VCaP (cell line): Measurements from ENCODE around the gene VWA8.

Experiments used
- H3K27ac ChIP-seq: fragments of 450-650 bp; 2 replicates; pipeline ENCODE4 v1.5.1; 2017
- CTCF ChIP-seq: fragments of 450-650 bp; conservative IDR thresholded peaks from 2 replicates; pipeline ENCODE4 v1.5.1; 2017; ENCODE audit warnings: mild to moderate bottlenecking, moderate library complexity

The VWA8 gene

GRCh38 chr13:41791056-41791455 is 169.9 kb downstream of the VWA8 start:
- TF ChIP-seq CTCF: no peak
- H3K27ac ChIP-seq: no peak overlapping the region

- TF ChIP-seq CTCF: no peak
- H3K27ac ChIP-seq: no peak overlapping the region
Observed at GRCh38 chr13:41788552-41788951, 172.4 kb downstream of the VWA8 start.

- TF ChIP-seq CTCF: no peak
- H3K27ac ChIP-seq: no peak overlapping the region
Observed at GRCh38 chr13:41785402-41786172, 175.3 kb downstream of the VWA8 start.

GRCh38 chr13:41782086-41782485 is 178.8 kb downstream of the VWA8 start:
- TF ChIP-seq CTCF: no peak
- no peak overlapping the region for H3K27ac ChIP-seq

DNA sequence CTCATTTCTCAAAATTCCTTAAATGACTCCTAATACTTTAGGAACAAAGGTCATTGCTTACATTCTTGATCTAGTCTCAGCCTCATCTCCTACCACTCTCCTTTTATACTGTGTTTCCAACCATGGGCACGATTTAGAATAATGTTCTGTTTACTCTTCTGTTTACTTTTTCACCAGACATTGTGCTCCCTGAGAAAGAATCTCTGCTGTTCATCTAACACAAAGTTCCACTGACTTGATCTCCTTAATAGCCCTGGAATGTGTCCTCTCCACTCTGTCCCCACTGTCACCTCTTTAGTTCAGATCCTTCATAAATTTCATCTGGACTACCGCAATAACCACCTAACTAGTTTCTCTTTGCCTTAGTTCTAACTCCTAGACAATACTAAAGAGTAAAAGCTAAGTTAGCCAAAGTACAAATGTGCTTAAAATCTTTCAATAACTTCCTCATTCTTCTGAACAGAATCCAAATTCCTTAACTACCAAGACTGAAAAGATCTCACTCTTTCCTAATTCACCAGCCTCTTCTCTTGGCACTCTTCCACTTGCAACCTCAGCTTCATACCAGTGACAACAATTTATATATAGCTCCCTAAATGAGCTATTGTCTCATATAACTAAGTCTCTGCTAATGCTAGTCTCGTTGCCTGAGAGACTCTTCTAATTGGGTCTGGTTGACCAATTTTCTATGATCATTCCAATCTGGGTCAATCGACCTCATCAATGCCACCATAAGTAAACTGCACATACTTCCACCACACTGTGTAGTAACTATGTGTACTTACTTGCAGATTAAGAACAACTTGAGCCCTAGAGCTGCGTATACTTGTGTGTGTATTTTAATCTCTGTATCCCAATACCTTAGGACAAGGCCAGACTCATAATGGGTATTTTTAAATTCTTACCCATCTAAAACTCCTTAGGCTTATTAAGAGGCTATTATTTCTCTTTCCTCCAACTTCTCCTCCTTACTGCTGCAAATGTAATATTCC is 179.9 kb downstream of the VWA8 start:
- H3K27ac ChIP-seq: no peak overlapping the region
- no peak for TF ChIP-seq CTCF

GRCh38 chr13:41775251-41775650 is 185.7 kb downstream of the VWA8 start:
- no peak overlapping the region for H3K27ac ChIP-seq
- no peak for TF ChIP-seq CTCF

DNA sequence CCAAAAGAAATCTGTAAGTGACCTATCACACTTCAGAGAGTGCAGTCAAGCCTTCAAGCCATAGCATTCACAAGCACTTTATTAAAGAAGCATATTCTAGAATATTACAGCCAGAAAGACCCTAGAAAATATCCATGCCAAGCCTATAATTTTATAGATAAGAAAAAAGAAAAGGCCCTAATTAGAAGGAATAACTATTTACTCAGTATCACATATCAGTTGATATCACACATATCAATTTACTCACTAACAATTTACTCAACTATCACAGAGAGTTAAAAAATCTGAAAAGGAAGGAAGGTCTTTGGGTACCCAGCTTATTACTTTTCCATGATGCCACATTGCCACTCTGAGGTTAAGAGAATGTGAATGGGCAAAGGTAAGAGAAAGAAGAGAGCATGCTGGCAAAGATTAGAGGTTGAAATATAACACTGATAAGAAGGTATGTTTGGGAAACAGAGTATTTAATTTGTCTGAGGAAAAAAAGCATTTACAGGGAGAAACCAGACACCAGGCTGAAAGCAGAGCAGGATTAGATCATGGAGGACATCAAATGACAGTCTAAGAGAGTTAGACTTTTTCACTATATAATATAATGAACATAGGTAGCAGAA is 186.2 kb downstream of the VWA8 start:
- no peak overlapping the region for H3K27ac ChIP-seq
- TF ChIP-seq CTCF: no peak
